GM13977 (cell line): Measurements from ENCODE around the gene CENPB.

Source experiments
- DNase-seq: peaks from one replicate; pipeline ENCODE4 v3.0.0; 2012; ENCODE audit warnings: low spot score
- in situ Hi-C: fragments of 300-500 bp; cut with MboI; formaldehyde crosslinking; loops from one replicate; pipeline ENCODE4 v1.12.0; 2022; ENCODE audit warnings: low sequenced_read_pairs, low pct_unique_long_range_greater_than_20kb, mixed read lengths, inconsistent platforms; ENCODE audit not compliant: unreplicated experiment
- TF ChIP-seq, protein P1 (sequence below): IDR thresholded peaks from 2 replicates; pipeline ENCODE4 v1.5.1; 2012; ENCODE audit warnings: mild to moderate bottlenecking, control low read depth; ENCODE audit not compliant: insufficient read depth; ENCODE audit errors: extremely low read depth, missing control alignments

The CENPB gene

DNA sequence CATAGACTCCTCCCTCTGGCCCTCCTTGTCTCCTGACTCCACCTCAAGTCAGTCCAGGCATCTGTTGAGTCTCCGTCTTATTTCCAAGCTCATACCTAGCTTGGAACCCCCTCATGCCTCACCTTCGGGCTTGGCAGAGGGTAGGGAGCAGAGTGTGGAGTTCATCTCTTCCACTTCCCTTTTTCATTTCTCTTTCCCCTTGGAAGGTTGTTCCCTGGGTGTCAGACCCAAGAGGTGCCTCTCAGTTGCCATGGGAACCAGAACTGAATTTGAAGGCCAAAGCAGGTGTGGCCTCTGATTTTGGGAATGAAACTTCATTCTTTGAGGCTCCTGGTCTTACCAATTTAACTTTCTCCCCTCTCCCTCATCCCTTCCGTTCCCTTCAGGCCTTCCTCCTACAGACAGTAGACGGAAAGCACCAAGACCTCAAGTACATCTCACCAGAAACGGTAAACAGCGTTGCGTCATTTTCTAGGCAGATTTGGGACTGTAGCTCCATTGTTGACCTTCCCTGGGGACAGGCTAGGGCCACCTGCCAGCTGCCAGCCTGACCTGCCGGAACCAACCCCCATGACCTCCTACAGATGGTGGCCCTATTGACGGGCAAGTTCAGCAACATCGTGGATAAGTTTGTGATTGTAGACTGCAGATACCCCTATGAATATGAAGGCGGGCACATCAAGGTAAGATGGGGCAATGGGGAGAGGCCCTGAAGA lies 16.1 kb upstream of the CENPB start:
- TF ChIP-seq, protein P1, sequence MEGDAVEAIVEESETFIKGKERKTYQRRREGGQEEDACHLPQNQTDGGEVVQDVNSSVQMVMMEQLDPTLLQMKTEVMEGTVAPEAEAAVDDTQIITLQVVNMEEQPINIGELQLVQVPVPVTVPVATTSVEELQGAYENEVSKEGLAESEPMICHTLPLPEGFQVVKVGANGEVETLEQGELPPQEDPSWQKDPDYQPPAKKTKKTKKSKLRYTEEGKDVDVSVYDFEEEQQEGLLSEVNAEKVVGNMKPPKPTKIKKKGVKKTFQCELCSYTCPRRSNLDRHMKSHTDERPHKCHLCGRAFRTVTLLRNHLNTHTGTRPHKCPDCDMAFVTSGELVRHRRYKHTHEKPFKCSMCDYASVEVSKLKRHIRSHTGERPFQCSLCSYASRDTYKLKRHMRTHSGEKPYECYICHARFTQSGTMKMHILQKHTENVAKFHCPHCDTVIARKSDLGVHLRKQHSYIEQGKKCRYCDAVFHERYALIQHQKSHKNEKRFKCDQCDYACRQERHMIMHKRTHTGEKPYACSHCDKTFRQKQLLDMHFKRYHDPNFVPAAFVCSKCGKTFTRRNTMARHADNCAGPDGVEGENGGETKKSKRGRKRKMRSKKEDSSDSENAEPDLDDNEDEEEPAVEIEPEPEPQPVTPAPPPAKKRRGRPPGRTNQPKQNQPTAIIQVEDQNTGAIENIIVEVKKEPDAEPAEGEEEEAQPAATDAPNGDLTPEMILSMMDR: no peak
- no peak for DNase-seq
- in situ Hi-C loops: no loop called here

DNA sequence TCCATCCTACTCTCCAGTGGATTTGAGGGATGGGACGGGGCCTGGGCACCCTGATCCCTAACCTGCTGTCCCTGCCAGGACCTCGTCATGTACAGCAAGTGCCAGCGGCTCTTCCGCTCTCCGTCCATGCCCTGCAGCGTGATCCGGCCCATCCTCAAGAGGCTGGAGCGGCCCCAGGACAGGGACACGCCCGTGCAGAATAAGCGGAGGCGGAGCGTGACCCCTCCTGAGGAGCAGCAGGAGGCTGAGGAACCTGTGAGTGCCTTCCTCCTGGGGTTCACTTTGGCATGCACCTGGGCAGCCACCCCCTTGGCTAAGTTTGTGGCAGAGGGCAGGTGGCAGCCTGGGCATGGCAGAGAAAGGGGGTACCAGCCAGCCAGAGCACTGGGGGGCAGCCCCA lies 15.3 kb upstream of the CENPB start:
- in situ Hi-C loops: no loop called here
- TF ChIP-seq, protein P1: no peak
- DNase-seq: no peak

DNA sequence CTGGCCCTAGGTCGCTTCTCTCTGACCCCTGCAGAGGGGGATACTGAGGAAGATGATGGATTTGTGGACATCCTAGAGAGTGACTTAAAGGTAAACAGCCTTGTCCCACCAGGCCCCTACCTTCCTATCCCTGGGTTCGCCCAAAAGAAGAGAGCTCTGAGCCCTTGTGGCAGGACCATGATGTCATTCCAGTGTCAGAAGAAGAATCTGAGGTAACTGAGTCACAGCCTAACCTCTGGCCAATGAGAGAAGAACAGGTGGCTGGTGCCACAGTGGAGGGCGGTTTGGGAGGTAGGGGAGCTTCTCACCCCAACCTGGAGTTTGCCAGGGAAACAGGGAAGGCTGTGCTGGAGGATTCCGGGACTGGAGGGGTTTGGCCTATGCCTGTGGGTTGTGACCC lies 14.8 kb upstream of the CENPB start:
- TF ChIP-seq, protein P1: no peak
- in situ Hi-C loops: no loop called here
- DNase-seq: no peak

DNA sequence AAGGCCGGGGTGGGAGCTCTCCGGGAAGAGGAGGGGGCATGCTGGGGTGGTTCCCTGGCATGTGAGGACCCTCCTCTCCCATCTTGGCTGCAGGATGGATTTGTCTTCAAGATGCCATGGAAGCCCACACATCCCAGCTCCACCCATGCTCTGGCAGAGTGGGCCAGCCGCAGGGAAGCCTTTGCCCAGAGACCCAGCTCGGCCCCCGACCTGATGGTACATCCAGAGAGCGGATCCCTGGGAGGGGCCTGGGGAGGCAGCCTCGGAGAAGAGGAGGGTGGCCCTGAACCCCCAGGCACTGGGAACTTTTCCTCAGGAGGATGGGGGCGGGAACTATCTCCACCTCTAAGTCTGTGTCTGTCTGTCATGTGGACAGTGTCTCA lies 14.3 kb upstream of the CENPB start:
- no peak for DNase-seq
- TF ChIP-seq, protein P1: no peak
- in situ Hi-C loops: no loop called here

DNA sequence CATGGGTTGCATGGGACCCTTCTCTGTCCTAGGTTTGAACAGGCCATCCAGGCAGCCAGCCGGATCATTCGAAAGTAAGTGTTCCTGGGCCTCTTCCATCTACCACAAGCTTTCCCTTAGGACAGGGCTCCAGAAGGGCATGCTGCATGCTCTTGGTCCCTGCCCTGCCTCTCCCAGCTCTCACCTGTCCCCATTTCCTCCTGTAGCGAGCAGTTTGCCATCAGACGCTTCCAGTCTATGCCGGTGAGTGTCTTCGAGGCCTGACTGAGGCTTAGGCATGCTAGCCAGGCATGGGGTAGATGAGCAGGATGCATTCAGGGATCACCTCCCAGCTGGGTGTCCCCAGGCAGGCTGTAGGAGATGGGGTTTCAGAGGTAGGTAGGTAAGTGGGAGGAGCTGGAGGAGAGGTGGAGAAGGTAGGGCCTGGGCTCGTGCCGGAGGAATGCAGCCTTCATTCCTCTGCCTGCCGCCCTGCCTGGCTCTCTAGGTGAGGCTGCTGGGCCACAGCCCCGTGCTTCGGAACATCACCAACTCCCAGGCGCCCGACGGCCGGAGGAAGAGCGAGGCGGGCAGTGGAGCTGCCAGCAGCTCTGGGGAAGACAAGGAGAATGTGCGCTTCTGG lies 13.8 kb upstream of the CENPB start:
- TF ChIP-seq, protein P1: no peak
- DNase-seq: no peak
- in situ Hi-C loops: no loop called here

DNA sequence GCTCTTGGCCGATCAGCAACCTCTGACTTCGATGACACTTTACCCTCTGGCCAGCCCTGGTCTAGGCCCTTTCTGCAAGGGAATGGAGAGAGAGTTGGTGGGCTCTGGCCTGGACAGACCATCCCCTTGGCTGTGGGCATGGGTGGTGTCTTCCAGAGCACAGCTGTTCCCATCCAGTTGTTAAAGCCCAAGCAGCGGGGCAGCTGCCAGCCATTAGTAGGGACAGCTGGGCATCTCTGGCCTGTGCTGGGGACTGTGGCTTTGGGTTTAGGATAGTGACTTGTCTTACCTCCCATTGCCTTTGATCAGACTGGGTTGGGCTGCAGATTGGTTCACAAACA lies 12.3 kb upstream of the CENPB start:
- no peak for DNase-seq

More for the DNA sequence above, 12.3 kb upstream of the CENPB start:
- in situ Hi-C loops: no loop called here
- TF ChIP-seq, protein P1: no peak
